Trophoblast cell (in vitro differentiated cells and primary cell): ENCODE measurements around the gene TMPRSS4.
A peak's percentile ranks its signal among the peaks of the same experiment; 100 is the strongest.

Source experiments
- DNase-seq, 2 donors: peaks; one replicate each; pipeline ENCODE4 v3.0.0-alpha.2; 2016
- H2AFZ ChIP-seq: 2 replicates; pipeline ENCODE4 v1.6.1; 2013; ENCODE audit warnings: low read length, moderate library complexity, mild to moderate bottlenecking; ENCODE audit not compliant: insufficient read depth, poor library complexity
- H2AK5ac ChIP-seq: 2 replicates; pipeline ENCODE4 v1.6.1; 2013; ENCODE audit warnings: mild to moderate bottlenecking, low read length
- H2BK120ac ChIP-seq: 2 replicates; pipeline ENCODE4 v1.6.1; 2013; ENCODE audit warnings: low read length, mild to moderate bottlenecking, moderate library complexity; ENCODE audit not compliant: insufficient read depth, poor library complexity
- H2BK12ac ChIP-seq: 2 replicates; pipeline ENCODE4 v1.6.1; 2013; ENCODE audit warnings: mild to moderate bottlenecking, low read length, moderate library complexity
- H2BK5ac ChIP-seq: 2 replicates; pipeline ENCODE4 v1.6.1; 2013; ENCODE audit warnings: low read length, low read depth, moderate library complexity, mild to moderate bottlenecking; ENCODE audit not compliant: poor library complexity
- H3K14ac ChIP-seq: 2 replicates; pipeline ENCODE4 v1.6.1; 2013; ENCODE audit warnings: mild to moderate bottlenecking, low read length
- H3K18ac ChIP-seq: 2 replicates; pipeline ENCODE4 v1.6.1; 2013; ENCODE audit warnings: mild to moderate bottlenecking, low read length
- H3K23ac ChIP-seq: 2 replicates; pipeline ENCODE4 v1.6.1; 2013; ENCODE audit warnings: low read length
- H3K27ac ChIP-seq: 2 replicates; pipeline ENCODE4 v1.5.1; 2013; ENCODE audit warnings: low read depth, mild to moderate bottlenecking, inconsistent platforms, low read length, moderate library complexity
- H3K27me3 ChIP-seq: 2 replicates; pipeline ENCODE4 v1.6.1; 2013; ENCODE audit warnings: inconsistent platforms, mild to moderate bottlenecking, low read length, moderate library complexity; ENCODE audit not compliant: insufficient read depth
- H3K36me3 ChIP-seq, 2 experiments: 1 replicate in 1 of 2; 2 replicates in 1 of 2; pipeline ENCODE4 v1.6.1; 2013; ENCODE audit warnings: low read length in 2 of 2, mild to moderate bottlenecking in 2 of 2, moderate library complexity in 1 of 2; ENCODE audit not compliant: insufficient read depth in 2 of 2, control insufficient read depth in 1 of 2
- H3K4ac ChIP-seq: 2 replicates; pipeline ENCODE4 v1.6.1; 2013; ENCODE audit warnings: low read depth, mild to moderate bottlenecking, low read length, moderate library complexity
- H3K4me1 ChIP-seq, 2 experiments: 1 replicate in 1 of 2; 2 replicates in 1 of 2; pipeline ENCODE4 v1.6.1; 2013; ENCODE audit warnings: low read length in 2 of 2, mild to moderate bottlenecking in 2 of 2, moderate library complexity in 1 of 2; ENCODE audit not compliant: insufficient read depth in 2 of 2, control insufficient read depth in 1 of 2
- H3K4me2 ChIP-seq: 2 replicates; pipeline ENCODE4 v1.6.1; 2013; ENCODE audit warnings: inconsistent platforms, mild to moderate bottlenecking, low read length, moderate library complexity
- H3K4me3 ChIP-seq: 2 replicates; pipeline ENCODE4 v1.5.1; 2013; ENCODE audit warnings: mild to moderate bottlenecking, low read depth, low read length, inconsistent platforms
- H3K79me1 ChIP-seq: one replicate; pipeline ENCODE4 v1.6.1; 2013; ENCODE audit warnings: low read length
- H3K79me2 ChIP-seq: 2 replicates; pipeline ENCODE4 v1.6.1; 2013; ENCODE audit warnings: low read length, mild to moderate bottlenecking; ENCODE audit not compliant: control insufficient read depth, insufficient read depth, poor library complexity
- H3K9ac ChIP-seq: 2 replicates; pipeline ENCODE4 v1.6.1; 2013; ENCODE audit warnings: mild to moderate bottlenecking, low read length
- H3K9me3 ChIP-seq: 2 replicates; pipeline ENCODE4 v1.6.1; 2013; ENCODE audit warnings: low read depth, mild to moderate bottlenecking, control low read depth, inconsistent platforms, low read length; ENCODE audit not compliant: insufficient read depth
- H4K12ac ChIP-seq: 2 replicates; pipeline ENCODE4 v1.6.1; 2013; ENCODE audit warnings: low read depth, mild to moderate bottlenecking, low read length, moderate library complexity
- H4K8ac ChIP-seq: 2 replicates; pipeline ENCODE4 v1.6.1; 2013; ENCODE audit warnings: low read depth, mild to moderate bottlenecking, low read length, moderate library complexity
- H4K91ac ChIP-seq: one replicate; pipeline ENCODE4 v1.6.1; 2013; ENCODE audit warnings: low read depth, mild to moderate bottlenecking, low read length, moderate library complexity
- WGBS: extraction: QIAGEN DNeasy Blood & Tissue Kit; methylation state at CpG from one replicate; pipeline ENCODE4 v1.1.7; 2013; ENCODE audit warnings: missing lambda C conversion rate; ENCODE audit not compliant: insufficient read length, insufficient coverage; ENCODE audit errors: extremely low coverage; 5-methylcytosine and 5-hydroxymethylcytosine counted together

The TMPRSS4 gene

GRCh38 chr11:118105657-118106305, 28.9 kb downstream of the TMPRSS4 start:
- Histone ChIP-seq H4K8ac (no peak overlapping the region), H3K4me1 (no peaks in the 10 kb centered on the region), H3K14ac (no peak overlapping the region), H3K27me3 (no peaks in the 10 kb centered on the region), H4K12ac (no peak overlapping the region), H3K4me2 (no peak overlapping the region), H2AK5ac (no peak overlapping the region), H3K4me3 (no peak overlapping the region), H3K4ac (no peak overlapping the region), H2AFZ (no peak overlapping the region), H3K23ac (no peak overlapping the region), H4K91ac (no peak overlapping the region), H3K79me2 (no peaks in the 10 kb centered on the region), H3K9me3 (no peaks in the 10 kb centered on the region), H2BK120ac (no peak overlapping the region), H3K79me1 (no peaks in the 10 kb centered on the region), H2BK5ac (no peak overlapping the region), H3K9ac (no peak overlapping the region), H3K27ac (no peak overlapping the region), H3K18ac (no peak overlapping the region), H2BK12ac (no peak overlapping the region), H3K36me3 (no peaks in the 10 kb centered on the region)
- WGBS = no CpG with 5 or more reads among the region's 4 CpGs
- no peak for DNase-seq

- Histone ChIP-seq H3K4ac (no peak overlapping the region), H3K4me1 (no peaks in the 10 kb centered on the region), H3K23ac (no peak overlapping the region), H4K91ac (no peak overlapping the region), H3K4me3 (no peak overlapping the region), H2AFZ (no peak overlapping the region), H3K14ac (no peak overlapping the region), H3K9ac (no peak overlapping the region), H2BK12ac (no peak overlapping the region), H3K27ac (no peak overlapping the region), H3K36me3 (no peaks in the 10 kb centered on the region), H4K8ac (no peak overlapping the region), H3K79me2 (no peaks in the 10 kb centered on the region), H3K9me3 (no peaks in the 10 kb centered on the region), H2BK5ac (no peak overlapping the region), H3K4me2 (no peak overlapping the region), H3K18ac (no peak overlapping the region), H3K27me3 (no peaks in the 10 kb centered on the region), H4K12ac (no peak overlapping the region), H3K79me1 (no peaks in the 10 kb centered on the region), H2AK5ac (no peak overlapping the region), H2BK120ac (no peak overlapping the region)
- WGBS = no CpG with 5 or more reads among the region's 2 CpGs
- DNase-seq = peak; percentile 81 to 82
Observed at GRCh38 chr11:118106789-118107335, 30.0 kb downstream of the TMPRSS4 start.

DNA sequence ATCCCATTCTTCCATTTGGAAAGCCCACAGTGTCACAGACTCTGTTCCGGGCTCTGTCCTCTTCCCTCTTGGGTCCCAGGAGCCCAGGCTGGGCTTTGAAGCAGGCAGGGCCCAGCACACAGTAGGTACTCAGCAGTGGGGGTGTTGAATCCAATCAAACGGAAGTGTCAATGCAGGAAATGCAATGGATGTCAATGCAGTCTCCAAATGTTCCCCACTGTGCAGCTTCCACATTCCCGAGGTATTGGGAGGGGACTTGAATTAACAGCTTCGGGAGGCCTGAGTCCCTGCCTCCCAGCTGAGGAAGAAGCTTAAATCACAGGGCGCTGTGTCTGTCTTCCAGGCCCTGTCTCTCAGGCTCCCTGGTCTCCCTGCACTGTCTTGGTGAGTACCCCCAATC, 31.6 kb downstream of the TMPRSS4 start:
- Histone ChIP-seq H2BK5ac (no peak overlapping the region), H4K12ac (no peak overlapping the region), H3K79me2 (no peaks in the 10 kb centered on the region), H3K9me3 (peaks cover 2% of the 10 kb centered on the region), H3K4me1 (no peaks in the 10 kb centered on the region), H3K23ac (no peak overlapping the region), H3K36me3 (no peaks in the 10 kb centered on the region), H3K27ac (no peak overlapping the region), H3K9ac (no peak overlapping the region), H3K27me3 (no peaks in the 10 kb centered on the region), H2AFZ (no peak overlapping the region), H2AK5ac (no peak overlapping the region), H3K4ac (no peak overlapping the region), H2BK120ac (no peak overlapping the region), H4K8ac (no peak overlapping the region), H3K79me1 (no peaks in the 10 kb centered on the region), H3K18ac (no peak overlapping the region), H3K4me2 (no peak overlapping the region), H2BK12ac (no peak overlapping the region), H3K4me3 (no peak overlapping the region), H3K14ac (no peak overlapping the region), H4K91ac (no peak overlapping the region)
- DNase-seq = no peak
- WGBS = no CpG with 5 or more reads among the region's 5 CpGs

DNA sequence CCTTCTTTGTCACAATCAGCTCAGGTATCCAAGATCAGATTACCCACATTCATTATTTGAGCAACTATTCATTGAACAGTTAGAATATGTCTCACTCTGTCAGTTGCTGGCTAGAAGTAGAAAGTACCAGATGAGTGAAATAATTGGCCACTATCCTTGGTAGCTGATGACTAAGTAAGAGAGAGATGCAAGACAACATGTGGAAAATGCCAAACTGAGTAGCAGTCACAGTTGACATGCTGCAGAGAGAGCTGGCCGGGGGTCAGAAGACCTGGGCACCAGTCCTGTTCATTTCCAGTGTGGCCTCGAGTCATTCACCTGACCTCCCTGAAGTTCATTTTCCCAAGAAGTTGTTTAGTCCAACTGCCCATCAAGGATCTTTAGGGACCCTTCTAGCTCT, 32.4 kb downstream of the TMPRSS4 start:
- H2BK5ac ChIP-seq = no peak overlapping the region
- H2AFZ ChIP-seq = no peak overlapping the region
- H3K27me3 ChIP-seq = no peaks in the 10 kb centered on the region
- no peak overlapping the region for H3K4me3 ChIP-seq
- no CpG with 5 or more reads among the region's 2 CpGs for WGBS
- H3K27ac ChIP-seq = no peak overlapping the region
- H4K8ac ChIP-seq = no peak overlapping the region
- no peak overlapping the region for H3K4me2 ChIP-seq
- no peak overlapping the region for H3K14ac ChIP-seq
- H3K18ac ChIP-seq = no peak overlapping the region
- no peak overlapping the region for H2BK120ac ChIP-seq
- no peak overlapping the region for H3K4ac ChIP-seq
- H4K91ac ChIP-seq = no peak overlapping the region
- DNase-seq = peak; percentile 57 to 87
- H3K9ac ChIP-seq = no peak overlapping the region
- no peaks in the 10 kb centered on the region for H3K36me3 ChIP-seq
- H4K12ac ChIP-seq = no peak overlapping the region
- H2AK5ac ChIP-seq = no peak overlapping the region
- H3K4me1 ChIP-seq = no peaks in the 10 kb centered on the region
- no peaks in the 10 kb centered on the region for H3K79me1 ChIP-seq
- no peak overlapping the region for H2BK12ac ChIP-seq
- H3K9me3 ChIP-seq = peaks cover 2% of the 10 kb centered on the region
- no peaks in the 10 kb centered on the region for H3K79me2 ChIP-seq
- no peak overlapping the region for H3K23ac ChIP-seq
